Measurements from ENCODE around the gene LCNL1.

Gene LCNL1

DNA sequence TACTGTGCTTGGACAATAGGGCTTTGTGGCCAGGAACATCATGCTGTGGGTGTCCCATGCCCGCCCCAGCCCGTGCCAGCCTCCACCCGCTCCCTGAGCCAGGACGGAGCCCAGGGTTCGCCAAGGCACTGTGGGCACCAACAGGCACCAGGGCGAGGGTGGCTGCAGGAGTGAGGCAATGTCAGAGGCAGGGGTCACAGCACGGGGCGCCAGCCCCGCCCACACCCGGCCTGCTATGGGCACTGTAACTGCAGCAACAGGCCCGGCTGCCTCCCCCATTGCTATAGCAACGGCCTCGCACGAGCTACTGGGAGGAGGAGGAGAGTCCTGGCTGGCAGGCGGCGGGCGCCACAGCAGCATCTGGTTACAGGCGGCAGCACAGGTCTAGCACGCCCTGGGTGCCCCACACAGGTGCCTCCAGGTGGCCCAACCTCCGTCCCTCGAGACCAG is 42.7 kb downstream of the LCNL1 start:
- Histone ChIP-seq H3K4me1 (ENCODE audit: control insufficient read depth, insufficient read depth, low read length) (0 out of 2 replicates have a peak, but pooled peaks cover 2% of the 10 kb centered on the region), H3K27ac (ENCODE audit: low read depth, low read length) (no peak overlapping the region), H3K9ac (ENCODE audit: low read depth, low read length) (no peak overlapping the region)

DNA sequence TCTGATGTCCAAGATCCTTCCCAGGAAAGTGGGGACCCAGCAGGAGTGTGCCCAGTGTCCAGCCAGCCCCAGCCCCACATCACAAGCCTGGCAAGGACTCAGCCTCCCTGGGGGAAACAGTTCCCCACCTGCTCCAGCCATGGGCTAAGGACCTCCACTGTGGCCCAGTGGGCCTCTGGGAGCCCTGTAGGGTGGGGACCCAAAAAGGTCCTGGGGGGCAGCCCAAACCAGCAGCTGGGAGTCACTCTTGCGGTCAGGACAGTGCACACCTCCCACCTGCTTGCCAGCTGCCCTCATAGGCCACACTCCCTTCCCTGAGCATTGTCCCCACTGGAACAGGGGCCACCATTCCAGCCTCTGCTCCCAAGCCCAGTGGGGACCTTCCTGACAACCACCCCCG is 43.6 kb downstream of the LCNL1 start:
- H3K27ac ChIP-seq (ENCODE audit: low read depth, low read length): no peak overlapping the region
- no peaks in the 10 kb centered on the region for H3K9me3 ChIP-seq (ENCODE audit: control insufficient read depth, insufficient read depth, low read length)
- no peak overlapping the region for H3K4me3 ChIP-seq (ENCODE audit: low read depth, low read length)
- H3K27me3 ChIP-seq (ENCODE audit: control insufficient read depth, insufficient read depth, low read length): peaks cover 24% of the 10 kb centered on the region
- H3K4me1 ChIP-seq (ENCODE audit: control insufficient read depth, insufficient read depth, low read length): 0 out of 2 replicates have a peak, but pooled peaks cover 2% of the 10 kb centered on the region
- H3K36me3 ChIP-seq (ENCODE audit: control insufficient read depth, insufficient read depth, low read length): no peaks in the 10 kb centered on the region
- no peak overlapping the region for H3K9ac ChIP-seq (ENCODE audit: low read depth, low read length)

More for the DNA sequence above, 42.7 kb downstream of the LCNL1 start:
- Histone ChIP-seq H3K27me3 (ENCODE audit: control insufficient read depth, insufficient read depth, low read length) (peaks cover 24% of the 10 kb centered on the region), H3K4me3 (ENCODE audit: low read depth, low read length) (no peak overlapping the region), H3K9me3 (ENCODE audit: control insufficient read depth, insufficient read depth, low read length) (no peaks in the 10 kb centered on the region), H3K36me3 (ENCODE audit: control insufficient read depth, insufficient read depth, low read length) (no peaks in the 10 kb centered on the region)

DNA sequence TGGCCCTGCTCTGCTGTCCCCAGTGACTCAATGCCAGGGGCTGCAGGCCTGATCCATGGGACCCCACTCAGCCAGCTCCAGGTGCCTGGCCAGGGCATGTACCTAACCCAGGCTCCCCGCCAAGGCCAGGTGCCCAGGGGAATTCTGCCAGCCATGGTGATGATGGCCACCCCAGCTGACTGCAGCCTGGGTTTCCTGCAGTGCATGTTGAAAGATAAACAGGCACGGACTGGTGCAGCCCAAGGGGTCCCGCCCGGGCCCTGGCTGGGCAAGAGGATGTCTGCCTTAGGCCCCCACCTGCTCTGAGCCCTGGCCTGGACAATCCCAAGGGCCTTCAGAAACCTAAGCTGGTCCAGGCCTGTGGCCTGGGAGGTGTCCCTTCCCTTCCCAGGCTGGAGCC is 44.0 kb downstream of the LCNL1 start:
- Histone ChIP-seq H3K27ac (ENCODE audit: low read depth, low read length) (no peak overlapping the region), H3K9me3 (ENCODE audit: control insufficient read depth, insufficient read depth, low read length) (no peaks in the 10 kb centered on the region), H3K36me3 (ENCODE audit: control insufficient read depth, insufficient read depth, low read length) (no peaks in the 10 kb centered on the region), H3K4me1 (ENCODE audit: control insufficient read depth, insufficient read depth, low read length) (0 out of 2 replicates have a peak, but pooled peaks cover 2% of the 10 kb centered on the region), H3K27me3 (ENCODE audit: control insufficient read depth, insufficient read depth, low read length) (peaks cover 24% of the 10 kb centered on the region), H3K9ac (ENCODE audit: low read depth, low read length) (no peak overlapping the region), H3K4me3 (ENCODE audit: low read depth, low read length) (no peak overlapping the region)

DNA sequence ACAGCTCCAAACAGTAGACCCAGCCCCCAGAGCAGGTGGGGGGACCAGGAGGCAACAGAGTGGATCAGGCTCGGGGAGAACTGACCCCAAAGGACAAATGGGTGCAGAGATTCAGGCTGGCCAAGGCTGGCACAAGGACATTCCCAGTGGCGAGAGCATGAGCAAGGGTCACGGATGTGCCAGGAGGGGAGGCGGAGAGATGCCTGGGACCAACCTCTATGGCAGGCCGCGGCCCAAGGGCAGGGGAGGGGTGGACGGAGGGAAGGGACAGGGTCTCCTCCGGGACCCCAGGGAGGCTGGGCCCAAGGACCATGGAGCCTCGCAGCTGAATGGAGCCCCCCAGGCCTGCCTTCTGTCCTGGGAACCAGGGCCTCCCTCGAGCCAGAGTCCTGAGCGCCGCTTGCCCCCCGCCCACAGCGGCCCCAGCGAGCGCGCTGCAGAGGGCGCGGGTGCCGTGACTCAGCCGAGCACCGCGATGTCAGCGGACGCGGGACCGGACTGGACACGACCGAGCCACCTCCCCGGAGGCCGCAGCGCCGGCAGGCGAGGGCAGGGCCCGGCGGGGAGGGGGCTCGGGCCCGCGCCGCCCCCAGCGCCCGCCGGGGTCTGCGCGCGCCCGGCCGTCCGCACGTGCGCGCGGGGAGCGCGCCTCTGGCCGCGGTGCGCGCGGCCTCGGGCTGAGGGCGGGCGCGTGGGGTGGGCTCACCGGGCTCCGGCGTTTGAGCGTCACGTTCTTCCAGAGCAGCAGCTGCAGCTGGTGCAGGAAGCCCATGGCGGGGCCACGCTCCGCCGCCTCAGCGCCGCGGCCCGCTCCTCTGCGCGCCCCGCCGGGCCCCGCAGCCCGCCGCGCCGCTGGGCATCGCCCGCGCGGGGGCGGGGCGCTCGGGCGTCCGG is 44.8 kb downstream of the LCNL1 start, which contains the start of gene ABCA2:
TSS of gene ABCA2 (minus strand) at position 869 of the 894 bp plus-strand sequence. CDS start at position 772, 97 bp downstream.
- peaks cover 24% of the 10 kb centered on the region for H3K27me3 ChIP-seq (ENCODE audit: control insufficient read depth, insufficient read depth, low read length)
- H3K4me1 ChIP-seq (ENCODE audit: control insufficient read depth, insufficient read depth, low read length): 0 out of 2 replicates have a peak, but pooled peaks cover 2% of the 10 kb centered on the region
- no peak within 1 kb of the TSS for H3K9ac ChIP-seq (ENCODE audit: low read depth, low read length)
- peak within 1 kb of the TSS; percentile 61 for H3K4me3 ChIP-seq (ENCODE audit: low read depth, low read length)
- no peaks in the 10 kb centered on the region for H3K9me3 ChIP-seq (ENCODE audit: control insufficient read depth, insufficient read depth, low read length)
- no peaks in the 10 kb centered on the region for H3K36me3 ChIP-seq (ENCODE audit: control insufficient read depth, insufficient read depth, low read length)
- H3K27ac ChIP-seq (ENCODE audit: low read depth, low read length): no peak within 1 kb of the TSS

DNA sequence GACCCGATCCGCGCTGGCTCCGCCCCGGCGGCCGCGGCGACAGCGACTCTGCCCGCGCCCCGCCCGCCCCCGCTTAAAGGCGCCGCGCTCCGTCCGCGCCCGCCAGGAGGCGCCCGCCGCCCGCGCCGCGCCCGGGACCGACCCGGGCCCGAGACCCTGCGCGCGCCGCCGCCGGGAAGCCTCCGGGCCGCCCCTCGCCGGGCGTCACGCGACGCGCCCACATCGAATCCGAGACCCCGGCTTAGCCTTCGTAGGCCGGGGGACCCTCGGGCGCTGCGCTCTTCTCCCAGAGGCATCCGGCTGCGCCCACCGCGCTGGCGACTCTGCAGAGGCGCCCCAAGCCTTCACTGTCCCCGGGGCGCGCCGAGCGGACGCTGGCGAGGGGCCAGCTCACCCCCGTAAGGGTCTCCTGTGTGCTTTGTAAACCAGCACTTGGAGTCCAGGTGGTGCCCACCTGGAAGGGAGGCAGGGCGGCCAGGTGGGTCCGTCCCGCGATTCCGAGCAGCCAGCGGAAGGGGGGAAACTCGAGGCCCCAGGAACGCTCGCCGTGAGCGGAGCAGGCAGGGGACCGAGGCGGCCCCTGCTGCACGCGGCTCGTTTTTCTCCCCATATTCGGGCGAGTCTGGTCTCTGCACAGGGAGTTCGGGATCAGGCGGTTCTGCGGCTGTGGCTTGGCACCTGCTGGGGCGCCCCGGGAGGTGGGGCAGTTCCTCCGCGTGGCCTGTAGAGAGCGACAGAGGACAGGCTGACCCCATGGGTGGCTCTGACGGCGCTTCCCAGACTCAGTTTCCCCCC is 45.7 kb downstream of the LCNL1 start:
- H3K9ac ChIP-seq (ENCODE audit: low read depth, low read length): no peak overlapping the region
- H3K9me3 ChIP-seq (ENCODE audit: control insufficient read depth, insufficient read depth, low read length): no peaks in the 10 kb centered on the region
- 0 out of 2 replicates have a peak, but pooled peaks cover 2% of the 10 kb centered on the region for H3K4me1 ChIP-seq (ENCODE audit: control insufficient read depth, insufficient read depth, low read length)
- no peak overlapping the region for H3K27ac ChIP-seq (ENCODE audit: low read depth, low read length)
- peaks cover 24% of the 10 kb centered on the region for H3K27me3 ChIP-seq (ENCODE audit: control insufficient read depth, insufficient read depth, low read length)
- H3K36me3 ChIP-seq (ENCODE audit: control insufficient read depth, insufficient read depth, low read length): no peaks in the 10 kb centered on the region
- peak overlapping the region; percentile 61 for H3K4me3 ChIP-seq (ENCODE audit: low read depth, low read length)

DNA sequence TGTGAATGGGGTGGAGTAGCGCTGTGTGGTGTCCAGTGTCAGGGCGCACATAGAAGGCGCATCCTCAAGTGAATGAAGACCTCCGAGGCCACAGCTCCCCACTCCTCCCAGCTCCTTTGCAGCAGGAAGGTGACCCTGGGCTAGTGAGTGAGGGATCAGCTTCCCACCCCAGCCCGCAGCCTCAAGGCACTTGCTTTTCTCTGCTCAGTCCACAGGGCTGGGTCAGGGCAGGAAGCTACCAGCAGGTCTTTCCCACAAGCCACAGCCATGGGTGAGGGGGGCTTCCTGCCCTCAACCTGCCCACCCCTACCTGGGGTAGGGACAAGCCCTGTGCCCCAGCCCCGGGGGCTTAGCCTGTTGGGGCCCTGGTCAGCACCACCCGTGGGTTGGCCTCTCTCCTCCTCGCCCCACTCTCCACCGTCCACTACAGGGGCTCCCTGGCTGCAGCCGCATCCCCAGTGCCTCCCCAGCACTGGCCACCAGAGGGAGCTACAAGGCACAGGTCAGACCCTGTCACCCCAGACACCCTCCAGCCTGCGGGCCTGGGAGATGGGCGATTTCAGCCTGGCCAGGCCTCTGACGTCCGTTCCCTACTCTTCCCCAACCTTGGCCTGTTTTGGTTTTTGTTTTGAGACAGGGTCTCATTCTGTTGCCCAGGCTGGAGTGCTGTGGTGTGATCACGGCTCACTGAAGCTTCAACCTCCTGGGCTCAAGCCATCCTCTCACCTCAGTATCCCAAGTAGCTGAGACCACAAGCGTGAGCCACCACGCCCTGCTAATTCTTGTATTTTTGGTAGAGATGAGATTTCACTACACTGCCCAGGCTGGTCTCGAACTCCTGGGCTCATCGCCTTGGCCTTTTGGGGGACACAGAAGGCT is 46.5 kb downstream of the LCNL1 start:
- no peak overlapping the region for H3K9ac ChIP-seq (ENCODE audit: low read depth, low read length)
- no peaks in the 10 kb centered on the region for H3K9me3 ChIP-seq (ENCODE audit: control insufficient read depth, insufficient read depth, low read length)
- 0 out of 2 replicates have a peak, but pooled peaks cover 2% of the 10 kb centered on the region for H3K4me1 ChIP-seq (ENCODE audit: control insufficient read depth, insufficient read depth, low read length)
- peak overlapping the region; percentile 61; the same call in 1 of the 2 replicates for H3K4me3 ChIP-seq (ENCODE audit: low read depth, low read length)
- peaks cover 24% of the 10 kb centered on the region for H3K27me3 ChIP-seq (ENCODE audit: control insufficient read depth, insufficient read depth, low read length)
- no peak overlapping the region for H3K27ac ChIP-seq (ENCODE audit: low read depth, low read length)
- H3K36me3 ChIP-seq (ENCODE audit: control insufficient read depth, insufficient read depth, low read length): no peaks in the 10 kb centered on the region

DNA sequence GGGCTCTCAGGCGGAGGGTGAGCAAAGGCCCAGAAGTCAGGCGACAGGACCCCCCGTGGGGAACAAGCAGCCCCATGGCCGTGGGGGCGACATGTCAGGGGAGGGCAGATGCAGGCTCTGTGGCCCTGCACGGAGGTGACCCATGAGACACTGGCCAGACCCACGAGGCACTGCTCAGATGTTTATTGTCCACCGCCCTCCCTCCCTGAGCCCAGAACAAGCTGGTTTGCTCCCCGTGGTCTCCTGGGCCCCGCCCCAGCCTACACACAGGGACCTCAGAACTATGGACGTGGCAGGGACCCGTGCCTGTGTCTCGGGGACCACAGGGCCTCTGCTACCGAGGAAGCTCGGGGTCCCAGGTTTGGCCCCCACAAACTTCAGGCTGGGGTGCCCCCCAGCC is 47.2 kb downstream of the LCNL1 start:
- Histone ChIP-seq H3K27me3 (ENCODE audit: control insufficient read depth, insufficient read depth, low read length) (peaks cover 24% of the 10 kb centered on the region), H3K36me3 (ENCODE audit: control insufficient read depth, insufficient read depth, low read length) (no peaks in the 10 kb centered on the region), H3K4me3 (ENCODE audit: low read depth, low read length) (no peak overlapping the region), H3K27ac (ENCODE audit: low read depth, low read length) (no peak overlapping the region), H3K9ac (ENCODE audit: low read depth, low read length) (no peak overlapping the region), H3K4me1 (ENCODE audit: control insufficient read depth, insufficient read depth, low read length) (0 out of 2 replicates have a peak, but pooled peaks cover 2% of the 10 kb centered on the region), H3K9me3 (ENCODE audit: control insufficient read depth, insufficient read depth, low read length) (no peaks in the 10 kb centered on the region)

DNA sequence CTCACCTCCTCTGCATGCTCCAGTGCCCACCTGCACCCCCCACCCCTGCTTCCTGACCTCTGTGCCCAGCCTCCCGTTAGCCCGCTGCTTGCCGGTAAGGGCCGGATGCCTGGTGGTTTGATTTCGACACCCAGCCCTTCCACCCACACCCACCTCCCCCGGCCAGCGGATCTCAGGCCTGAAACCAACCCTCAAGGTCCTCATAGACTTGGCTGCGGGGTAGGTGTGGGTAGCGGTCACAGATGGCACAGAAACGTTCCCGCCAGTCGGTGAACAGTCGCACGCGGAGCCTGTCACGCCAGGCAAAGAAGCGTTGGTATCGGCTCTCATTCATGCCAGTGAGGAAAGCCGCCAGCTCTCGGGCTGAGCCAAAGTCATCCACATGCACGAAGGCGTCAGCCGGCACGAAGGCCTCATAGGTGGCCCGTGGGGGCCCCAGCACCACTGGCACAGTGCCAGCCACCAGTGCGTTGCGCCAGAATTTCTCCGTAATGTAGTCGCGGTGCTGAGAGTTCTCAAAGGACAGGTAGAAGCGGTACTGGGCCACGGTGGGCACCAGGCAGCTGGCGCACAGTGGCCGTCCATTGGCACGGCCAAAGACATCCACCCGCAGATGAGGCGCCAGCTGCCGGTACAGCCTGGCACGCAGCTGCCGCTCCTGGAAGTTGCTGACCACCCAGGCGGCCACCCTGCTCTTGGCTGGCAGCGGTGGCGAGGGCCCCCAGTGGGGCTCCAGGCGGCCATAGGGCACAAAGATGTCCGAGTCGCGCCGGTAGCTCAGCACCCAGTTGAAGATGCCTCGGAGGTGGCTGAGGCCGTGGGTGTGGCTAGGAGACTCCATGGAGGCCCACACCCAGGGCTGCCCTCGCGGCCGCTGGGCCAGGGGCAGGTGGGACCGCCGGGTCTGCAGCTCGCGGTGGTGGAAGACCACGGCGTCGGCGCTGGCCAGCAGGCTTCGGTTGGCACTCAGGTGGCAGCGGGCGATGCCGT is 48.0 kb downstream of the LCNL1 start:
- no peak overlapping the region for H3K9ac ChIP-seq (ENCODE audit: low read depth, low read length)
- 0 out of 2 replicates have a peak, but pooled peaks cover 2% of the 10 kb centered on the region for H3K4me1 ChIP-seq (ENCODE audit: control insufficient read depth, insufficient read depth, low read length)
- H3K27me3 ChIP-seq (ENCODE audit: control insufficient read depth, insufficient read depth, low read length): peaks cover 24% of the 10 kb centered on the region
- H3K9me3 ChIP-seq (ENCODE audit: control insufficient read depth, insufficient read depth, low read length): no peaks in the 10 kb centered on the region
- H3K4me3 ChIP-seq (ENCODE audit: low read depth, low read length): no peak overlapping the region
- H3K27ac ChIP-seq (ENCODE audit: low read depth, low read length): no peak overlapping the region
- H3K36me3 ChIP-seq (ENCODE audit: control insufficient read depth, insufficient read depth, low read length): no peaks in the 10 kb centered on the region

DNA sequence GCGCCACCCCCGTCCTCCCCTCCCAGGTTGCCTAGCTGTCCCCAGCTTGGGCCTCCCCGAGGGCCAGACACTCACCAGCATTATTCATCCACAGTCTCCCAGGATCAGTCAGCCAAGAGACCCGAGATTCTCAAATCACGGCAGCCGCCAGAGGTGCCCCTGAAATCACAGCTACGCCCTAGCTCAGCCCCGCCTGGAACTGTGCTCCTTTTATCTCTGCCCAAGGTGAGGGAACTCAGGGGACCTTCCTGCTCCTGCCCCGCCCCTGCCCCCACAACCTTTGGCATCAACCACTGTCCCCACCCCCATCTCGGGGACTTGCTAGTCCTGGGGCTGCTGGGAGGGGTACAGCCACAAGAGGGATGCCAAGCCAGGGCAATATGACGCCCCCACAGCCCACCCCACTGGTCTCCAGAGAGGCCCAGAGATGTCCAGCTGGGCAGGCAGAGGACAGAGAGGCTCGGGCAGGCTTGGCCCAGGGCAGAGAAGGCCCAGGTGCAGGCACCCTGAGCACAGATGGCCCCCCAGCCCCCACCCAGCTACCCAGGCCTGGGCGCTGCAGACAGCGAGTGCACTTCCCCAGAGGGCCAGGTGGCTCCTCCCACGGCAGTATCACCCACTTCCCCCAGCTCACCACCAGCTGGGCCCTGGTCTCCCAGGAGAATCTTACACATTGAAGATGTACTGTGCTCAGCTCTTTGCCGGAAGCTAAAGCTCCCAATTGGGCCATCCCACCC is 49.3 kb downstream of the LCNL1 start, which contains the start of gene FUT7:
TSS of gene FUT7 (minus strand) at position 185 of the 737 bp plus-strand sequence. CDS start at position 88, 97 bp downstream.
- no peak within 1 kb of the TSS for H3K9ac ChIP-seq (ENCODE audit: low read depth, low read length)
- H3K4me1 ChIP-seq (ENCODE audit: control insufficient read depth, insufficient read depth, low read length): 0 out of 2 replicates have a peak, but pooled peaks cover 2% of the 10 kb centered on the region
- no peak within 1 kb of the TSS for H3K4me3 ChIP-seq (ENCODE audit: low read depth, low read length)
- no peaks in the 10 kb centered on the region for H3K36me3 ChIP-seq (ENCODE audit: control insufficient read depth, insufficient read depth, low read length)
- H3K9me3 ChIP-seq (ENCODE audit: control insufficient read depth, insufficient read depth, low read length): no peaks in the 10 kb centered on the region
- peaks cover 17% of the 10 kb centered on the region for H3K27me3 ChIP-seq (ENCODE audit: control insufficient read depth, insufficient read depth, low read length)
- H3K27ac ChIP-seq (ENCODE audit: low read depth, low read length): no peak within 1 kb of the TSS

All from HUES48 (cell line).